ENCODE data around the gene IL6R.

IL6R gene

DNA sequence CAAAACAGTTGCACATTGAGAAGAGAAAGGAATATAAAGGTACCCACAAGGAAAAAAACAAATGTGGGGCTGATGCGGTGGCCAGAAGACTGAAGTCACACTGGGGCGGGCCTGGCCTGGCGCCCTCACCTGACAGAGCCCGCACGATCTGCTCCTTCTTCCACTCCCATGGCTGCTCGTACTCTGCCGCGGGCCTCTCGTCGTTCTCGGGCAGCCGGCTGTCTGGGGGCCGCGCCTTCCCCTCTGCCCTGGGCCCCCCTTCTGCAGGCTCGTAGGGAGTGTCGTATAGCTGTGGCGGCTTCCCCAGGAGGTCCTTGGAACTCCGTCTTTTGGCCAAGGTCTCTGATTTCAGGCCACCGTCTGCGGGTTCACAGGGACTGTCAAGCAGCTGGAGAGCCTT, 83.8 kb downstream of the IL6R start:
- no peak overlapping the region for H3K9ac ChIP-seq (ENCODE audit: insufficient read length, low read depth)
- H3K4me1 ChIP-seq (ENCODE audit: insufficient read depth, insufficient read length): peaks cover 2% of the 10 kb centered on the region
- TF ChIP-seq ZNF274 (IDR thresholded peaks at IDR 0.05; ENCODE audit: low read depth, low read length) (no peak), SUZ12 (IDR thresholded peaks at IDR 0.05; ENCODE audit: extremely low read depth, insufficient read depth, insufficient read length) (no peak), YY1 (IDR thresholded peaks at IDR 0.05; ENCODE audit: insufficient read depth, insufficient read length) (no peak)
- no peak for DNase-seq (ENCODE audit: low read depth, low spot score)
- no peak overlapping the region for H3K4me3 ChIP-seq (ENCODE audit: insufficient read length, low read depth)
- H3K9me3 ChIP-seq (ENCODE audit: insufficient read depth, low read length): no peaks in the 10 kb centered on the region
- no peaks in the 10 kb centered on the region for H3K27me3 ChIP-seq (ENCODE audit: insufficient read depth, insufficient read length)
- H3K36me3 ChIP-seq (ENCODE audit: insufficient read depth, insufficient read length, low read length): peaks cover 11% of the 10 kb centered on the region

DNA sequence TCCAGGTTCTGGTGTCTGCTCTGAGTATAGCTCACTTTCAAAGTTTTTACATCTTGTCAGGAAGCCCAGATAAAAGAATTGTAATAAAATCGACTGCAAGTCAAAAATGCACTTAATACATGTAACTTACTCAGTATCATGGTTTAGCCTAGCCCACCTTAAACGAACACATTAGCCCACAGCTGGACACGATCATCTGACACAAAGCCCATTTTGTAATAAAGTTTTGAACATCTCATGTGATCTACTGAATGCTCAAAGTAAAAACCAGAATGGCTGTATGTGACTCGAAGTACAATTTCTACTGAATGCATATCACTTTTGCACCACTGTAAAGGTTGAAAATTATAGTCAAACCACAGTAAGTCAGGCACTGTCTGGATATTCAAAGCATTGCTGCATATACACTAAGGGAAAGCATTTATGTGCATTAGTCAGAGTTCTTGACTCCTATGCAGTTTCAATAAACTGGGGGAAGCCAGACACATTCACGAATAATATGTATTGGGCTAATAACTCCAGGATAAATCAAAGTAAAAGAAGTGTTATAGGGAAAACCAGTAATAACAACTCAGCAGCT, 84.6 kb downstream of the IL6R start:
- Histone ChIP-seq H3K4me1 (ENCODE audit: insufficient read depth, insufficient read length) (peaks cover 2% of the 10 kb centered on the region), H3K9me3 (ENCODE audit: insufficient read depth, low read length) (no peaks in the 10 kb centered on the region), H3K9ac (ENCODE audit: insufficient read length, low read depth) (no peak overlapping the region), H3K4me3 (ENCODE audit: insufficient read length, low read depth) (no peak overlapping the region), H3K36me3 (ENCODE audit: insufficient read depth, insufficient read length, low read length) (peaks cover 7% of the 10 kb centered on the region), H3K27me3 (ENCODE audit: insufficient read depth, insufficient read length) (no peaks in the 10 kb centered on the region)
- TF ChIP-seq SUZ12 (IDR thresholded peaks at IDR 0.05; ENCODE audit: extremely low read depth, insufficient read depth, insufficient read length): no peak
- no peak for TF ChIP-seq YY1 (IDR thresholded peaks at IDR 0.05; ENCODE audit: insufficient read depth, insufficient read length)
- no peak for TF ChIP-seq ZNF274 (IDR thresholded peaks at IDR 0.05; ENCODE audit: low read depth, low read length)
- DNase-seq (ENCODE audit: low read depth, low spot score): no peak

DNA sequence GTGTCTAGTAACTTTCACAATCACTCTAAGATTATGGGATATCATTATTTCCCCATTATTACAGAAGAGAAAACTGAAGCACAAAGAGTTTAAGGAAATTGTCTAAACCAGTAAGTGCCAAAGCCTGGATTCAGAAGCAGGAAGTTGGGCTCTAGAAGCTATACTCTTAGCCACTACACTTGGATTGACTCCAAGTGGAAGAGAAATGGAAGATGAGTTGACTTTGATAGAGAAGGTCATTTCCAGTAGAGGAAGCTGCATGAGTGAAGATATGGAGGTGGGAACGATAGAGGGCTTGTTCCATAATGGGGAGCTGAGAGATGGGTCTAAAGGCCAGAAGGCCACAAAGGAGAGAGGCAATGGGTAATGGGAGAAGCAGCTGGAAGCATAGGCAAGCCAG, 85.2 kb downstream of the IL6R start:
- Histone ChIP-seq H3K9me3 (ENCODE audit: insufficient read depth, low read length) (no peaks in the 10 kb centered on the region), H3K4me1 (ENCODE audit: insufficient read depth, insufficient read length) (no peaks in the 10 kb centered on the region), H3K9ac (ENCODE audit: insufficient read length, low read depth) (no peak overlapping the region), H3K27me3 (ENCODE audit: insufficient read depth, insufficient read length) (no peaks in the 10 kb centered on the region), H3K36me3 (ENCODE audit: insufficient read depth, insufficient read length, low read length) (peaks cover 7% of the 10 kb centered on the region), H3K4me3 (ENCODE audit: insufficient read length, low read depth) (no peak overlapping the region)
- no peak for DNase-seq (ENCODE audit: low read depth, low spot score)
- TF ChIP-seq YY1 (IDR thresholded peaks at IDR 0.05; ENCODE audit: insufficient read depth, insufficient read length) (no peak), ZNF274 (IDR thresholded peaks at IDR 0.05; ENCODE audit: low read depth, low read length) (no peak), SUZ12 (IDR thresholded peaks at IDR 0.05; ENCODE audit: extremely low read depth, insufficient read depth, insufficient read length) (no peak)

DNA sequence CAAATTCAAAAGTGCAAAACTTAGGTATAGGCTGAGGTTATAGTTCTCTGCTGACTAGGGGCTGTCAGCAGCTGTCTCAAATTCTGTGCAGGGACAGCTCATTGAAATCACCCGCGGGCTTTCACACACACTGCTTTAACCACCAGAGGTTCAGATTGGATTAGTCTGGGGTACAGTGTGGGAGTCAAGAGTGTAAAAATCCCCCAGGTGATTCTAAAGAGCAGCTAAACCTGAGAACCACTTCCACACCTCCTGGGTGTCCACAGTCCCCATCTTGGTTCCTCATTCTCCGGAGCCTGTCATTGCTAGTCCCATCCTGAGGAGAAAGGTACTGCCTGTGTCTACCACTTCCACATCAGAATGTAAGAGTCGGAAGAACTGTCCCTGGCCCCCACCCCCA, 87.0 kb downstream of the IL6R start:
- Histone ChIP-seq H3K9me3 (ENCODE audit: insufficient read depth, low read length) (no peaks in the 10 kb centered on the region), H3K36me3 (ENCODE audit: insufficient read depth, insufficient read length, low read length) (no peaks in the 10 kb centered on the region), H3K9ac (ENCODE audit: insufficient read length, low read depth) (no peak overlapping the region), H3K4me3 (ENCODE audit: insufficient read length, low read depth) (no peak overlapping the region), H3K27me3 (ENCODE audit: insufficient read depth, insufficient read length) (no peaks in the 10 kb centered on the region), H3K4me1 (ENCODE audit: insufficient read depth, insufficient read length) (no peaks in the 10 kb centered on the region)
- DNase-seq (ENCODE audit: low read depth, low spot score): no peak
- no peak for TF ChIP-seq YY1 (IDR thresholded peaks at IDR 0.05; ENCODE audit: insufficient read depth, insufficient read length)
- no peak for TF ChIP-seq ZNF274 (IDR thresholded peaks at IDR 0.05; ENCODE audit: low read depth, low read length)
- no peak for TF ChIP-seq SUZ12 (IDR thresholded peaks at IDR 0.05; ENCODE audit: extremely low read depth, insufficient read depth, insufficient read length)

DNA sequence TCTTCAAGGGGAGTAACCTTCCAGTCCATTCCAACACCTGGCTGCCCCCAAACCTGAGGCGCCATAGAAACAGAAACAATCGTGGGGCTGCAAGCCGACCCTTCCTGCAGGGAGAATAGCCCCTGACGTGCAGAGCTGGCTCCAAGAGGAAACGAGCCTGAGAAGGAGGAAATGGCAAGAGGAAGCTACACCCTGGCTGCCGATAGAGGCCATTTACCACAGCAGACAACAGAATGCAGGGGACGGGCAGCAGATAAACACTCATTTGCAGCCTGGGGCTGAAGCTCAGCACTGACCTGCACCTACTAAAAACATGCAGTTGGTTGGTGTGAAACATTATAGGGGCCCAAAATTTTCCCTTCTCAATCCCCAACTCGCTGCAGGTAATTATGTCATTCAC, 88.1 kb downstream of the IL6R start:
- no peaks in the 10 kb centered on the region for H3K36me3 ChIP-seq (ENCODE audit: insufficient read depth, insufficient read length, low read length)
- DNase-seq (ENCODE audit: low read depth, low spot score): no peak
- no peaks in the 10 kb centered on the region for H3K27me3 ChIP-seq (ENCODE audit: insufficient read depth, insufficient read length)
- H3K4me3 ChIP-seq (ENCODE audit: insufficient read length, low read depth): no peak overlapping the region
- no peaks in the 10 kb centered on the region for H3K4me1 ChIP-seq (ENCODE audit: insufficient read depth, insufficient read length)
- H3K9me3 ChIP-seq (ENCODE audit: insufficient read depth, low read length): no peaks in the 10 kb centered on the region
- no peak for TF ChIP-seq YY1 (IDR thresholded peaks at IDR 0.05; ENCODE audit: insufficient read depth, insufficient read length)
- TF ChIP-seq SUZ12 (IDR thresholded peaks at IDR 0.05; ENCODE audit: extremely low read depth, insufficient read depth, insufficient read length): no peak
- no peak for TF ChIP-seq ZNF274 (IDR thresholded peaks at IDR 0.05; ENCODE audit: low read depth, low read length)
- H3K9ac ChIP-seq (ENCODE audit: insufficient read length, low read depth): no peak overlapping the region

DNA sequence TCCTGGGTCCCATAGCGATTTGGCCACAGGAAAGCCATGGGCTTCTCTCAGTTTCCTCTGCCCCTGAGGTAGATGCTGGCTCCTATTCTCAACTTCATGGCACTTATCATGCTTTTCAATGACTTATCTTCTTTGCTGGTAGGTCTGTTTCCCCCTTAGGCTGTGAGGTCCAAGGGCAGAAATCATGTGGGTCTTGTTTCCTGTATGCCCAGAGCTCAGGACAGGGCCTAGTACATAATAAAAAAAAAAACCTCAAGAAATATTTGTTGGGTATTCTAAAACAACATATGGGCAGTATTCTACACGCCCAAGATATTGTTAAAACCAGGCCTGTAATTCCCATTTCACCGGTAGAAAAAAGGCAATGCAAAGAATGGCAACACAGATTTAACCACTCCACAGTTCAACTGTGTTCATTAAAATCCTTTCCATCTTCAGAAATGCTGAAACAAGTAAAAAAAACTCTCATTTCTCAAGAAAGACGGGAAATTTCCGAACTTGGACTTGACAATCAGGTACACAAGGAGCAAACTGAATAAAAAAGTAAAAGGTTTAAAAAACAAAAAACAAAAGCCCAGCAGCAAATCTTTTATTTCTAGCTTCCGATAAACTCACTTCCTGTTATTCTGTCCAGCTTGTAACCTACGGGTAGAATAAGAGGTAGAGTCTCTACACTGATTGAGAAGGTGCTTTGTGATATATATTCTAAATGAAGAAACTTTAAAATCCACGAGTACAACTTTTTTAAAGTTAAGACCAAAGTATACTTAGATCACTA, 90.5 kb downstream of the IL6R start:
- Histone ChIP-seq H3K4me3 (ENCODE audit: insufficient read length, low read depth) (no peak overlapping the region), H3K9me3 (ENCODE audit: insufficient read depth, low read length) (no peaks in the 10 kb centered on the region), H3K4me1 (ENCODE audit: insufficient read depth, insufficient read length) (no peaks in the 10 kb centered on the region), H3K36me3 (ENCODE audit: insufficient read depth, insufficient read length, low read length) (no peaks in the 10 kb centered on the region), H3K9ac (ENCODE audit: insufficient read length, low read depth) (no peak overlapping the region), H3K27me3 (ENCODE audit: insufficient read depth, insufficient read length) (peaks cover 20% of the 10 kb centered on the region)
- TF ChIP-seq YY1 (IDR thresholded peaks at IDR 0.05; ENCODE audit: insufficient read depth, insufficient read length) (no peak), SUZ12 (IDR thresholded peaks at IDR 0.05; ENCODE audit: extremely low read depth, insufficient read depth, insufficient read length) (no peak), ZNF274 (IDR thresholded peaks at IDR 0.05; ENCODE audit: low read depth, low read length) (no peak)
- DNase-seq (ENCODE audit: low read depth, low spot score): no peak

DNA sequence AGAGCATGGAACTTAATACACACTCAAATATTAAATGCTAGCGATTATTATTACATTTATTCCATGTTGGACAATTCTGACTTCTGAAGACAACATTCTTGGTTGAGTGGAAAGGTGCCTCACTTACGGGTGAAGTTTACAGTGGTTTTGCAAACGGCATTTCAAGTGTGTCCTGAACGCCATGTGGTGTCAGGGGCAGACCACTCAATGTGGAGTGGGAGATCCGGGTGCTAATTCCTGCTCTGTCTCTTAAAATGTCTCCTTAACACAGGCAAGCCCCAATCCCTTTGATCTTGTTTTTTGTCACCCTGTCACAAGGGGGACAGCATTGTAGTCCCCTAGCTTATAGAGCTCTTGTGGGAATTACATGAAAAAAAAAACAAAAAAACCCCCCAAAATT, 91.2 kb downstream of the IL6R start:
- no peaks in the 10 kb centered on the region for H3K36me3 ChIP-seq (ENCODE audit: insufficient read depth, insufficient read length, low read length)

More for the DNA sequence above, 91.2 kb downstream of the IL6R start:
- Histone ChIP-seq H3K4me1 (ENCODE audit: insufficient read depth, insufficient read length) (no peaks in the 10 kb centered on the region), H3K27me3 (ENCODE audit: insufficient read depth, insufficient read length) (peaks cover 27% of the 10 kb centered on the region), H3K9me3 (ENCODE audit: insufficient read depth, low read length) (no peaks in the 10 kb centered on the region), H3K9ac (ENCODE audit: insufficient read length, low read depth) (no peak overlapping the region), H3K4me3 (ENCODE audit: insufficient read length, low read depth) (no peak overlapping the region)
- no peak for TF ChIP-seq ZNF274 (IDR thresholded peaks at IDR 0.05; ENCODE audit: low read depth, low read length)
- TF ChIP-seq SUZ12 (IDR thresholded peaks at IDR 0.05; ENCODE audit: extremely low read depth, insufficient read depth, insufficient read length): no peak
- TF ChIP-seq YY1 (IDR thresholded peaks at IDR 0.05; ENCODE audit: insufficient read depth, insufficient read length): no peak
- no peak for DNase-seq (ENCODE audit: low read depth, low spot score)
